ENCODE measurements around the gene UBE2V1. TPM values are rescaled to one million over a fixed set of nuclear protein-coding genes. Genes with fewer than 3 reads are reported as not detected.

Gene UBE2V1
- total and polyA plus RNA-seq, 2 of the 13 experiments (the other 11 are each of a cell fraction or from before 2014, with no cell fraction given): 81.3 to 132 TPM

DNA sequence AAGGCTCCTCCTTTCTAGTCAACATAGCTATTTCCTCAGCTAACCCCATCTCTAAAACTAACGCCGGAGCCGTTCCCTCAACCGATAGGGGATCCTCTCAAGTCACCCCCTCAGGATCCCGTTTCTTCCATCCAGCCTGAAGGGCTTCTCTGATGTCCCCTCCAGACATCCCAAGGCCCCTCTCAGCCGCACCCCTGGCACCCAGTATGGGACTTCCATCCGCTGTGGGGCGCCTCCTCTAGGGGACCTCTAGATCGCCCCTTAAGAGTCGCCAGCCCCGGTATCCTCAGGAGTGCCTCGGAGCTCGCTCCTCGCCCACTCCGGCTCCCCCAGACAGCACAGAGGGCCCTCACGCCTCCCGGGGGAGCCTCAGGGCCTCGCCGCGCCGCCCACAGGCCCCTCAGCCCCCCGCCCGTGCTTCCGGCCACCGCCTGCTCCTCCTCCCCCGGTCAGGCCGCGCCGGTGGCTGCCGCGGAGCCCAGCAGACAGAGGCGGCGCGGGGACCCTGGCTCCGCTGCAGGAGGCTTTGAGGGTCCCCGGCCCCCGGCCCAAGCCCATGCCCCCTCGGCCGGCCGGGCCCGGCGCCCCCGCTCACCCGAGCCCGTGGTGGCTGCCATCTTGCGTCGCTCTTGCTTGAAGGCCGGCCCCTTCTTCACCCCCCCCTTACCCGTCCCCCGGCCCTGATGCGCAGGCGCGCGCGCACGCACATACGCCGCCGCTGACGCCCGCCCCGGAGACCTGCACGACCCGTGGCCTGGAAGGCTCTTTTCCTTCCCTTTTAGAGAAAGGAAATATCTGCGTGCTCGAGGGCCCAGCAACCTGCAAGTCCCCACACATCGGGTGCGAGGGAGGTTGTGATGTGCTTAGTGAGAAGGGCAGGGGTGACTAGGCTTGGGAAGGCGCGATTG, at the start of gene UBE2V1 (continued):
- TF ChIP-seq, protein P1, sequence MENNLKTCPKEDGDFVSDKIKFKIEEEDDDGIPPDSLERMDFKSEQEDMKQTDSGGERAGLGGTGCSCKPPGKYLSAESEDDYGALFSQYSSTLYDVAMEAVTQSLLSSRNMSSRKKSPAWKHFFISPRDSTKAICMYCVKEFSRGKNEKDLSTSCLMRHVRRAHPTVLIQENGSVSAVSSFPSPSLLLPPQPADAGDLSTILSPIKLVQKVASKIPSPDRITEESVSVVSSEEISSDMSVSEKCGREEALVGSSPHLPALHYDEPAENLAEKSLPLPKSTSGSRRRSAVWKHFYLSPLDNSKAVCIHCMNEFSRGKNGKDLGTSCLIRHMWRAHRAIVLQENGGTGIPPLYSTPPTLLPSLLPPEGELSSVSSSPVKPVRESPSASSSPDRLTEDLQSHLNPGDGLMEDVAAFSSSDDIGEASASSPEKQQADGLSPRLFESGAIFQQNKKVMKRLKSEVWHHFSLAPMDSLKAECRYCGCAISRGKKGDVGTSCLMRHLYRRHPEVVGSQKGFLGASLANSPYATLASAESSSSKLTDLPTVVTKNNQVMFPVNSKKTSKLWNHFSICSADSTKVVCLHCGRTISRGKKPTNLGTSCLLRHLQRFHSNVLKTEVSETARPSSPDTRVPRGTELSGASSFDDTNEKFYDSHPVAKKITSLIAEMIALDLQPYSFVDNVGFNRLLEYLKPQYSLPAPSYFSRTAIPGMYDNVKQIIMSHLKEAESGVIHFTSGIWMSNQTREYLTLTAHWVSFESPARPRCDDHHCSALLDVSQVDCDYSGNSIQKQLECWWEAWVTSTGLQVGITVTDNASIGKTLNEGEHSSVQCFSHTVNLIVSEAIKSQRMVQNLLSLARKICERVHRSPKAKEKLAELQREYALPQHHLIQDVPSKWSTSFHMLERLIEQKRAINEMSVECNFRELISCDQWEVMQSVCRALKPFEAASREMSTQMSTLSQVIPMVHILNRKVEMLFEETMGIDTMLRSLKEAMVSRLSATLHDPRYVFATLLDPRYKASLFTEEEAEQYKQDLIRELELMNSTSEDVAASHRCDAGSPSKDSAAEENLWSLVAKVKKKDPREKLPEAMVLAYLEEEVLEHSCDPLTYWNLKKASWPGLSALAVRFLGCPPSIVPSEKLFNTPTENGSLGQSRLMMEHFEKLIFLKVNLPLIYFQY (CRISPR knock-in tag; IDR thresholded peaks at IDR 0.05; ENCODE audit: borderline replicate concordance): 0 out of 2 replicates have a peak, but pooled peaks have one; percentile 45
- TF ChIP-seq CBX1 (IDR thresholded peaks at IDR 0.05; ENCODE audit: low read depth): no peak
- TF ChIP-seq NFE2L1 (CRISPR knock-in tag; IDR thresholded peaks at IDR 0.05; ENCODE audit: borderline replicate concordance): no peak
- peak; percentile 93 for TF ChIP-seq ZNF724P (CRISPR knock-in tag; IDR thresholded peaks at IDR 0.05; ENCODE audit: borderline replicate concordance)
- TF ChIP-seq ARNT (IDR thresholded peaks at IDR 0.05): no peak
- peak; percentile 56; the same call in 1 of the 2 replicates for TF ChIP-seq ZNF552 (CRISPR knock-in tag; IDR thresholded peaks at IDR 0.05; ENCODE audit: borderline replicate concordance)
- TF ChIP-seq REPIN1 (CRISPR knock-in tag; IDR thresholded peaks at IDR 0.05; ENCODE audit: borderline replicate concordance, low read depth): peak; percentile 32; the same call in 1 of the 2 replicates
- no peak for TF ChIP-seq MAFK (conservative IDR thresholded peaks at IDR 0.05 in 1 of 2, IDR thresholded peaks at IDR 0.05 in 1 of 2; ENCODE audit: low read length in 2 of 2)
- no peak for TF ChIP-seq MYNN (CRISPR knock-in tag; IDR thresholded peaks at IDR 0.05; ENCODE audit: low read depth)
- TF ChIP-seq, protein P2, sequence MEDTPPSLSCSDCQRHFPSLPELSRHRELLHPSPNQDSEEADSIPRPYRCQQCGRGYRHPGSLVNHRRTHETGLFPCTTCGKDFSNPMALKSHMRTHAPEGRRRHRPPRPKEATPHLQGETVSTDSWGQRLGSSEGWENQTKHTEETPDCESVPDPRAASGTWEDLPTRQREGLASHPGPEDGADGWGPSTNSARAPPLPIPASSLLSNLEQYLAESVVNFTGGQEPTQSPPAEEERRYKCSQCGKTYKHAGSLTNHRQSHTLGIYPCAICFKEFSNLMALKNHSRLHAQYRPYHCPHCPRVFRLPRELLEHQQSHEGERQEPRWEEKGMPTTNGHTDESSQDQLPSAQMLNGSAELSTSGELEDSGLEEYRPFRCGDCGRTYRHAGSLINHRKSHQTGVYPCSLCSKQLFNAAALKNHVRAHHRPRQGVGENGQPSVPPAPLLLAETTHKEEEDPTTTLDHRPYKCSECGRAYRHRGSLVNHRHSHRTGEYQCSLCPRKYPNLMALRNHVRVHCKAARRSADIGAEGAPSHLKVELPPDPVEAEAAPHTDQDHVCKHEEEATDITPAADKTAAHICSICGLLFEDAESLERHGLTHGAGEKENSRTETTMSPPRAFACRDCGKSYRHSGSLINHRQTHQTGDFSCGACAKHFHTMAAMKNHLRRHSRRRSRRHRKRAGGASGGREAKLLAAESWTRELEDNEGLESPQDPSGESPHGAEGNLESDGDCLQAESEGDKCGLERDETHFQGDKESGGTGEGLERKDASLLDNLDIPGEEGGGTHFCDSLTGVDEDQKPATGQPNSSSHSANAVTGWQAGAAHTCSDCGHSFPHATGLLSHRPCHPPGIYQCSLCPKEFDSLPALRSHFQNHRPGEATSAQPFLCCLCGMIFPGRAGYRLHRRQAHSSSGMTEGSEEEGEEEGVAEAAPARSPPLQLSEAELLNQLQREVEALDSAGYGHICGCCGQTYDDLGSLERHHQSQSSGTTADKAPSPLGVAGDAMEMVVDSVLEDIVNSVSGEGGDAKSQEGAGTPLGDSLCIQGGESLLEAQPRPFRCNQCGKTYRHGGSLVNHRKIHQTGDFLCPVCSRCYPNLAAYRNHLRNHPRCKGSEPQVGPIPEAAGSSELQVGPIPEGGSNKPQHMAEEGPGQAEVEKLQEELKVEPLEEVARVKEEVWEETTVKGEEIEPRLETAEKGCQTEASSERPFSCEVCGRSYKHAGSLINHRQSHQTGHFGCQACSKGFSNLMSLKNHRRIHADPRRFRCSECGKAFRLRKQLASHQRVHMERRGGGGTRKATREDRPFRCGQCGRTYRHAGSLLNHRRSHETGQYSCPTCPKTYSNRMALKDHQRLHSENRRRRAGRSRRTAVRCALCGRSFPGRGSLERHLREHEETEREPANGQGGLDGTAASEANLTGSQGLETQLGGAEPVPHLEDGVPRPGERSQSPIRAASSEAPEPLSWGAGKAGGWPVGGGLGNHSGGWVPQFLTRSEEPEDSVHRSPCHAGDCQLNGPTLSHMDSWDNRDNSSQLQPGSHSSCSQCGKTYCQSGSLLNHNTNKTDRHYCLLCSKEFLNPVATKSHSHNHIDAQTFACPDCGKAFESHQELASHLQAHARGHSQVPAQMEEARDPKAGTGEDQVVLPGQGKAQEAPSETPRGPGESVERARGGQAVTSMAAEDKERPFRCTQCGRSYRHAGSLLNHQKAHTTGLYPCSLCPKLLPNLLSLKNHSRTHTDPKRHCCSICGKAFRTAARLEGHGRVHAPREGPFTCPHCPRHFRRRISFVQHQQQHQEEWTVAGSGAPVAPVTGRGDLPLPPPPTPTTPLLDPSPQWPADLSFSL (CRISPR knock-in tag; IDR thresholded peaks at IDR 0.05): no peak
- TF ChIP-seq RXRA (CRISPR knock-in tag; IDR thresholded peaks at IDR 0.05): peak; percentile 64
- TF ChIP-seq NFIB (CRISPR knock-in tag; IDR thresholded peaks at IDR 0.05; ENCODE audit: borderline replicate concordance): no peak
- 0 out of 2 replicates have a peak, but pooled peaks have one; percentile 75 for TF ChIP-seq KDM2A (CRISPR knock-in tag; IDR thresholded peaks at IDR 0.05; ENCODE audit: borderline replicate concordance, low read depth)
- TF ChIP-seq, protein P3, sequence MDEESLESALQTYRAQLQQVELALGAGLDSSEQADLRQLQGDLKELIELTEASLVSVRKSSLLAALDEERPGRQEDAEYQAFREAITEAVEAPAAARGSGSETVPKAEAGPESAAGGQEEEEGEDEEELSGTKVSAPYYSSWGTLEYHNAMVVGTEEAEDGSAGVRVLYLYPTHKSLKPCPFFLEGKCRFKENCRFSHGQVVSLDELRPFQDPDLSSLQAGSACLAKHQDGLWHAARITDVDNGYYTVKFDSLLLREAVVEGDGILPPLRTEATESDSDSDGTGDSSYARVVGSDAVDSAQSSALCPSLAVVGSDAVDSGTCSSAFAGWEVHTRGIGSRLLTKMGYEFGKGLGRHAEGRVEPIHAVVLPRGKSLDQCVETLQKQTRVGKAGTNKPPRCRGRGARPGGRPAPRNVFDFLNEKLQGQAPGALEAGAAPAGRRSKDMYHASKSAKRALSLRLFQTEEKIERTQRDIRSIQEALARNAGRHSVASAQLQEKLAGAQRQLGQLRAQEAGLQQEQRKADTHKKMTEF (CRISPR knock-in tag; IDR thresholded peaks at IDR 0.05): peak; percentile 77; the same call in 1 of the 2 replicates
- TF ChIP-seq SRSF4 (IDR thresholded peaks at IDR 0.05; ENCODE audit: low read depth, low read length, poor library complexity, severe bottlenecking): no peak
- TF ChIP-seq ELF4 (CRISPR knock-in tag; IDR thresholded peaks at IDR 0.05; ENCODE audit: borderline replicate concordance): no peak
